Measurements from ENCODE around the gene SLC25A6. TPM values are rescaled to one million over a fixed set of nuclear protein-coding genes. Genes with fewer than 3 reads are reported as not detected.
"Not testable (repeated sequence)": the region's sequence is repeated elsewhere in the genome, so short reads cannot be mapped to it uniquely, and the experiment has no call there.

The SLC25A6 gene
- total and polyA plus RNA-seq, 9 of the 15 experiments (the other 6 are each of a cell fraction or from before 2014, with no cell fraction given): 24.6 to 330 (median 129) TPM

GRCh38 chrX:1368385-1368698, 23.6 kb downstream of the SLC25A6 start:
- Histone ChIP-seq H4K20me1 (replicated peaks; ENCODE audit: control insufficient read depth, insufficient read depth, low read length) (no peaks in the 10 kb centered on the region), H3K4me2 (ENCODE audit: insufficient read depth, low read length) (no peak overlapping the region), H3K9me1 (ENCODE audit: control insufficient read depth, insufficient read depth, low read length) (no peaks in the 10 kb centered on the region), H3K27me3 (ENCODE audit: control insufficient read depth in 2 of 2, insufficient read depth in 2 of 2, low read length in 2 of 2) (no peaks in the 10 kb centered on the region), H3K9ac (ENCODE audit: insufficient read depth in 1 of 2, low read depth in 2 of 2, low read length in 2 of 2) (no peak overlapping the region), H3K79me2 (ENCODE audit: control insufficient read depth, insufficient read depth, low read length) (no peaks in the 10 kb centered on the region), H3K4me1 (replicated peaks in 1 of 2; ENCODE audit: control insufficient read depth in 2 of 2, insufficient read depth in 2 of 2, low read length in 2 of 2) (no peaks in the 10 kb centered on the region), H3K36me3 (ENCODE audit: control insufficient read depth, insufficient read depth, low read length) (no peaks in the 10 kb centered on the region), H3K9me3 (replicated peaks; ENCODE audit: control insufficient read depth, insufficient read depth, low read depth, low read length) (no peaks in the 10 kb centered on the region), H3K4me3 (no peak overlapping the region), H2AFZ (ENCODE audit: low read depth, low read length) (no peak overlapping the region), H3K27ac (ENCODE audit: extremely low read depth, low read depth, low read length) (no peak overlapping the region)
- WGBS (ENCODE audit: insufficient coverage, low coverage, missing lambda C conversion rate): 0% methylated on average over 4 of the region's 4 CpGs
- intact Hi-C loops (cut with micrococcal nuclease) (no loop called here), in situ Hi-C loops (cut with MboI) (no loop called here)
- FAIRE-seq: no peak
- ATAC-seq: no peak
- no peak for DNase-seq (ENCODE audit: extremely low read depth in 1 of 4, low spot score in 3 of 4)
- TF ChIP-seq TAF15 (IDR thresholded peaks at IDR 0.05; ENCODE audit: low read depth, low read length) (no peak), XRCC3 (IDR thresholded peaks at IDR 0.05) (no peak), KDM1A (IDR thresholded peaks at IDR 0.05) (no peak), RBM34 (IDR thresholded peaks at IDR 0.05; ENCODE audit: borderline replicate concordance, insufficient read depth, low read length) (no peak), ZNF778 (CRISPR knock-in tag; IDR thresholded peaks at IDR 0.05) (no peak), ZNF217 (CRISPR knock-in tag; IDR thresholded peaks at IDR 0.05) (no peak), KLF13 (tag; IDR thresholded peaks at IDR 0.05; ENCODE audit: borderline replicate concordance, low read depth) (no peak), PCBP2 (IDR thresholded peaks at IDR 0.05; ENCODE audit: low read depth, low read length, poor library complexity, severe bottlenecking) (no peak), ZNF76 (CRISPR knock-in tag; IDR thresholded peaks at IDR 0.05; ENCODE audit: borderline replicate concordance) (no peak)
- ChIA-PET POLR2A (no interaction called here), CTCF (ENCODE audit: low intra/inter-chr PET ratio) (no interaction called here)
- no TSS peak for BruUV-seq (replicated peaks)

GRCh38 chrX:1366363-1366762, 25.6 kb downstream of the SLC25A6 start:
- no CpG with 5 or more reads among the region's 63 CpGs for WGBS (ENCODE audit: insufficient coverage, low coverage, missing lambda C conversion rate)
- FAIRE-seq; intact Hi-C loops (cut with micrococcal nuclease): not testable (repeated sequence)

More at GRCh38 chrX:1366363-1366762, 25.6 kb downstream of the SLC25A6 start:
- H3K4me3 ChIP-seq; H3K36me3 ChIP-seq (ENCODE audit: control insufficient read depth, insufficient read depth, low read length); H4K20me1 ChIP-seq (replicated peaks; ENCODE audit: control insufficient read depth, insufficient read depth, low read length); H3K4me2 ChIP-seq (ENCODE audit: insufficient read depth, low read length); ATAC-seq; CTCF ChIA-PET (ENCODE audit: low intra/inter-chr PET ratio); H3K27me3 ChIP-seq (ENCODE audit: control insufficient read depth in 2 of 2, insufficient read depth in 2 of 2, low read length in 2 of 2); BruUV-seq (replicated peaks); H3K4me1 ChIP-seq (replicated peaks in 1 of 2; ENCODE audit: control insufficient read depth in 2 of 2, insufficient read depth in 2 of 2, low read length in 2 of 2); H2AFZ ChIP-seq (ENCODE audit: low read depth, low read length); H3K9ac ChIP-seq (ENCODE audit: insufficient read depth in 1 of 2, low read depth in 2 of 2, low read length in 2 of 2); H3K9me1 ChIP-seq (ENCODE audit: control insufficient read depth, insufficient read depth, low read length); H3K9me3 ChIP-seq (replicated peaks; ENCODE audit: control insufficient read depth, insufficient read depth, low read depth, low read length); DNase-seq (ENCODE audit: extremely low read depth in 1 of 4, low spot score in 3 of 4); H3K79me2 ChIP-seq (ENCODE audit: control insufficient read depth, insufficient read depth, low read length); POLR2A ChIA-PET; H3K27ac ChIP-seq (ENCODE audit: extremely low read depth, low read depth, low read length); in situ Hi-C loops (cut with MboI): not testable (repeated sequence)

Data from K562 (cell line).